ENCODE results near the gene PRKCE. TPM values are rescaled to one million over a fixed set of nuclear protein-coding genes. Genes with fewer than 3 reads are reported as not detected.

PRKCE gene
- total RNA-seq, 2 experiments from 2014 or later, result 17.0 to 42.1 TPM

- TF ChIP-seq CTCF (conservative IDR thresholded peaks at IDR 0.05; ENCODE audit: low read length) (no peak), EZH2phosphoT487 (IDR thresholded peaks at IDR 0.05; ENCODE audit: borderline replicate concordance, low read depth, low read length) (no peak)
- Histone ChIP-seq H3K9me2 (ENCODE audit: insufficient read depth, low read length) (no peaks in the 10 kb centered on the region), H3K4me1 (ENCODE audit: insufficient read depth, low read length, poor library complexity, severe bottlenecking) (no peaks in the 10 kb centered on the region), H3K79me2 (ENCODE audit: insufficient read depth, low read depth, low read length) (no peaks in the 10 kb centered on the region), H3K36me3 (ENCODE audit: insufficient read depth, low read length) (no peaks in the 10 kb centered on the region), H2AFZ (ENCODE audit: low read length) (no peak overlapping the region), H3K4me3 (ENCODE audit: low read depth, low read length, poor library complexity, severe bottlenecking) (no peak overlapping the region), H3K4me2 (ENCODE audit: low read length) (no peak overlapping the region), H4K20me1 (ENCODE audit: insufficient read depth, low read length) (no peaks in the 10 kb centered on the region), H3K9me3 (ENCODE audit: low read length) (no peaks in the 10 kb centered on the region), H3K27ac (ENCODE audit: low read depth, low read length, poor library complexity, severe bottlenecking) (no peak overlapping the region)
- DNase-seq (ENCODE audit: low spot score), result no peak
- no TSS peak for BruUV-seq (replicated peaks)
- CTCF ChIA-PET (ENCODE audit: unreplicated experiment), result no interaction called here
- POLR2A ChIA-PET, result no interaction called here
- intact Hi-C loops (cut with micrococcal nuclease; ENCODE audit: unreplicated experiment), result no loop called here
Observed at GRCh38 chr2:46002507-46002883, 351.0 kb downstream of the PRKCE start.

GRCh38 chr2:46002947-46003346, 351.5 kb downstream of the PRKCE start:
- no peak overlapping the region for H3K4me2 ChIP-seq (ENCODE audit: low read length)
- no peaks in the 10 kb centered on the region for H3K9me2 ChIP-seq (ENCODE audit: insufficient read depth, low read length)
- BruUV-seq (replicated peaks), result no TSS peak
- intact Hi-C loops (cut with micrococcal nuclease; ENCODE audit: unreplicated experiment), result no loop called here
- TF ChIP-seq EZH2phosphoT487 (IDR thresholded peaks at IDR 0.05; ENCODE audit: borderline replicate concordance, low read depth, low read length) (no peak), CTCF (conservative IDR thresholded peaks at IDR 0.05; ENCODE audit: low read length) (no peak)
- H3K4me1 ChIP-seq (ENCODE audit: insufficient read depth, low read length, poor library complexity, severe bottlenecking), result no peaks in the 10 kb centered on the region
- DNase-seq (ENCODE audit: low spot score), result no peak
- CTCF ChIA-PET (ENCODE audit: unreplicated experiment), result no interaction called here
- H3K4me3 ChIP-seq (ENCODE audit: low read depth, low read length, poor library complexity, severe bottlenecking), result no peak overlapping the region
- no peak overlapping the region for H3K27ac ChIP-seq (ENCODE audit: low read depth, low read length, poor library complexity, severe bottlenecking)
- H4K20me1 ChIP-seq (ENCODE audit: insufficient read depth, low read length), result no peaks in the 10 kb centered on the region
- H3K9me3 ChIP-seq (ENCODE audit: low read length), result no peaks in the 10 kb centered on the region
- H3K79me2 ChIP-seq (ENCODE audit: insufficient read depth, low read depth, low read length), result no peaks in the 10 kb centered on the region
- no peaks in the 10 kb centered on the region for H3K36me3 ChIP-seq (ENCODE audit: insufficient read depth, low read length)
- POLR2A ChIA-PET, result no interaction called here
- H2AFZ ChIP-seq (ENCODE audit: low read length), result no peak overlapping the region

- H3K9me2 ChIP-seq (ENCODE audit: insufficient read depth, low read length), result no peaks in the 10 kb centered on the region
- intact Hi-C loops (cut with micrococcal nuclease; ENCODE audit: unreplicated experiment), result no loop called here
- no peaks in the 10 kb centered on the region for H3K36me3 ChIP-seq (ENCODE audit: insufficient read depth, low read length)
- H3K4me3 ChIP-seq (ENCODE audit: low read depth, low read length, poor library complexity, severe bottlenecking), result no peak overlapping the region
- ChIA-PET POLR2A (interaction anchor here (0.5 kb wide), 1 partner anchor 111 kb away, joined by 9 read pairs; no protein-coding TSS in a partner anchor), CTCF (ENCODE audit: unreplicated experiment) (no interaction called here)
- no peaks in the 10 kb centered on the region for H4K20me1 ChIP-seq (ENCODE audit: insufficient read depth, low read length)
- no peaks in the 10 kb centered on the region for H3K79me2 ChIP-seq (ENCODE audit: insufficient read depth, low read depth, low read length)
- H2AFZ ChIP-seq (ENCODE audit: low read length), result no peak overlapping the region
- TF ChIP-seq CTCF (conservative IDR thresholded peaks at IDR 0.05; ENCODE audit: low read length) (no peak), EZH2phosphoT487 (IDR thresholded peaks at IDR 0.05; ENCODE audit: borderline replicate concordance, low read depth, low read length) (no peak)
- no peak overlapping the region for H3K4me2 ChIP-seq (ENCODE audit: low read length)
- no peak overlapping the region for H3K27ac ChIP-seq (ENCODE audit: low read depth, low read length, poor library complexity, severe bottlenecking)
- H3K9me3 ChIP-seq (ENCODE audit: low read length), result no peaks in the 10 kb centered on the region
- DNase-seq (ENCODE audit: low spot score), result no peak
- no TSS peak for BruUV-seq (replicated peaks)
- no peaks in the 10 kb centered on the region for H3K4me1 ChIP-seq (ENCODE audit: insufficient read depth, low read length, poor library complexity, severe bottlenecking)
Observed at GRCh38 chr2:46003903-46004473, 352.5 kb downstream of the PRKCE start.

All from OCI-LY7 (cell line).